Peyer's patch (tissue), 4 donors: ENCODE measurements around the gene OR4E2. TPM values are rescaled to one million over a fixed set of nuclear protein-coding genes. Genes with fewer than 3 reads are reported as not detected.
A peak's percentile ranks its signal among the peaks of the same experiment; 100 is the strongest.
"Not testable (repeated sequence)": the region's sequence is repeated elsewhere in the genome, so short reads cannot be mapped to it uniquely, and the experiment has no call there.

Source experiments
- DNase-seq, 3 donors: peaks; one replicate each; pipeline ENCODE4 v3.0.0-alpha.2; 2017 to 2019
- H3K27ac ChIP-seq, 4 donors: fragments of 200-600 bp; sonication (generic); one replicate each; pipeline ENCODE4 v1.5.1; 2016 to 2019
- H3K27me3 ChIP-seq, 2 donors: fragments of 200-600 bp; sonication (generic); one replicate each; pipeline ENCODE4 v1.5.1; 2019
- H3K36me3 ChIP-seq, 3 donors: fragments of 200-600 bp; sonication (generic); one replicate each; pipeline ENCODE4 v1.5.1; 2016 to 2019
- H3K4me1 ChIP-seq, 4 donors: fragments of 200-600 bp; sonication (generic); one replicate each; pipeline ENCODE4 v1.5.1; 2016 to 2019
- H3K4me3 ChIP-seq, 4 donors: fragments of 200-600 bp; sonication (generic); 1 replicate in 3 of 4; 2 replicates in 1 of 4; pipeline ENCODE4 v1.5.1; 2016 to 2019; ENCODE audit warnings: mild to moderate bottlenecking in 1 of 4
- H3K9me3 ChIP-seq, 4 donors: fragments of 200-600 bp; sonication (generic); one replicate each; pipeline ENCODE4 v1.5.1; 2016 to 2019; ENCODE audit warnings: mild to moderate bottlenecking in 1 of 4
- CTCF ChIP-seq, 6 experiments: fragments of 450-650 bp in 4 of 6; fragments of 200-600 bp in 2 of 6; sonication (generic) in 1 of 6; IDR thresholded peaks; one replicate each; pipeline ENCODE4 v1.5.1; 2017 to 2019; ENCODE audit warnings: antibody characterized with exemption in 6 of 6, mild to moderate bottlenecking in 3 of 6, moderate library complexity in 1 of 6
- POLR2A ChIP-seq, 2 donors: fragments of 450-650 bp; IDR thresholded peaks; one replicate each; pipeline ENCODE4 v1.5.1; 2017; ENCODE audit warnings: antibody characterized with exemption in 2 of 2, mild to moderate bottlenecking in 2 of 2, moderate library complexity in 2 of 2
- total RNA-seq, 4 donors: library from RNA; depleted of rRNA; stranded (reverse); fragments of >200 nt; gene quantifications; one replicate each; pipeline ENCODE4 v1.1.0, GENCODE V29; 2016

Gene OR4E2
- total RNA-seq, 4 donors from 2014 or later, result not detected

GRCh38 chr14:21694425-21694824 lies 40.8 kb downstream of the OR4E2 start:
- DNase-seq, result no peak
- H3K4me1 ChIP-seq, result no peaks in the 10 kb centered on the region
- no peaks in the 10 kb centered on the region for H3K9me3 ChIP-seq
- no peaks in the 10 kb centered on the region for H3K36me3 ChIP-seq
- no peak overlapping the region for H3K4me3 ChIP-seq
- no peaks in the 10 kb centered on the region for H3K27me3 ChIP-seq
- no peak overlapping the region for H3K27ac ChIP-seq
- TF ChIP-seq CTCF (IDR thresholded peaks at IDR 0.05), result no peak
- TF ChIP-seq POLR2A (IDR thresholded peaks at IDR 0.05), result no peak

- H3K36me3 ChIP-seq, H3K9me3 ChIP-seq, H3K27ac ChIP-seq, H3K4me3 ChIP-seq, H3K27me3 ChIP-seq, DNase-seq, H3K4me1 ChIP-seq: not testable (repeated sequence)
These were observed 44.0 kb downstream of the OR4E2 start for GRCh38 chr14:21697662-21698061.

DNA sequence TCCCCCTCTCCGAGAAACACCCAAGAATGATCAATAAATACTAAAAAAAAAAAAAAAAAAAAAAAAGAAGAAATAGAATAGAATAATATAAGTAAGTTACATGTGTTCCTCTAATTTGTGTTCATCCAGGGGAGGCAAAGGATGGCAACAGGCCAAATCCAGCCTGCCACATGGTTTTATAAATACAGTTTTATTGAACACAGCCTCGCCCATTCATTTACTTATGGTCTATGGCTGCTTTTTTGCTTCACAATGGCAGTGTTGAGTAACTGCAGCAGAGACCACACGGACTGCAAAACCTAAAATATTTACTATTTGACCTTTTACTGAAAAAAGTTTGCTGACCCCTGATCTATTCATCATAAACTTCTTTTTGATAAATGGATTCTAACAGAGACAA lies 44.9 kb downstream of the OR4E2 start:
- H3K4me1 ChIP-seq, H3K4me3 ChIP-seq, H3K27me3 ChIP-seq, H3K36me3 ChIP-seq, DNase-seq, H3K27ac ChIP-seq, H3K9me3 ChIP-seq: not testable (repeated sequence)

GRCh38 chr14:21699551-21699950 lies 45.9 kb downstream of the OR4E2 start:
- Histone ChIP-seq H3K27me3 (no peaks in the 10 kb centered on the region), H3K4me1 (no peaks in the 10 kb centered on the region), H3K9me3 (no peaks in the 10 kb centered on the region), H3K27ac (no peak overlapping the region), H3K36me3 (no peaks in the 10 kb centered on the region), H3K4me3 (no peak overlapping the region)
- TF ChIP-seq CTCF (IDR thresholded peaks at IDR 0.05) (no peak), POLR2A (IDR thresholded peaks at IDR 0.05) (no peak)
- DNase-seq, result no peak

DNA sequence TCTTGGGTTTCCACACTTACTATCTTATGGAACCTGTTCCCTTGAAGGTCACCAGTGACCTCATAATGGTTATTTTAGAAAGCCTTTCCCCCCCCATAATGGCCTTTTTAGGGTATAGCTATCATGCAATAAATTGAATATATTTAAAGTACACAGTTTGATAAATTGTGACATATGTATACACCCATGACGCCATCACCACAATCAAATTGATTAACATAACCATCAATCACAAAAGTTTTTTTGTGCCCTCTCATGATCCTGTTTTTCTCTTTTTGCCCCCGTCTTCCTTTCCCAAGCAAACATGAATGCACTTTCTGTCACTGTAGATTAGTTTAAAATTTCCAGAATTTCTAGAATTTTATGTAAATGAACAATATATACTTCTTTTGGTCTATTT lies 48.7 kb downstream of the OR4E2 start:
- no peaks in the 10 kb centered on the region for H3K4me1 ChIP-seq
- no peak for DNase-seq

GRCh38 chr14:21703357-21704326 lies 50.0 kb downstream of the OR4E2 start:
- TF ChIP-seq CTCF (IDR thresholded peaks at IDR 0.05), result no peak
- TF ChIP-seq POLR2A (IDR thresholded peaks at IDR 0.05), result no peak
- no peak for DNase-seq
- H3K27ac ChIP-seq, result peak overlapping the region in 1 of 4 donors; percentile 12

More for the DNA sequence above, 48.7 kb downstream of the OR4E2 start:
- H3K36me3 ChIP-seq, result no peaks in the 10 kb centered on the region
- no peak overlapping the region for H3K4me3 ChIP-seq
- H3K9me3 ChIP-seq, result no peaks in the 10 kb centered on the region
- no peaks in the 10 kb centered on the region for H3K27me3 ChIP-seq
- TF ChIP-seq CTCF (IDR thresholded peaks at IDR 0.05) (no peak), POLR2A (IDR thresholded peaks at IDR 0.05) (no peak)
- H3K27ac ChIP-seq, result no peak overlapping the region

More at GRCh38 chr14:21703357-21704326, 50.0 kb downstream of the OR4E2 start:
- no peaks in the 10 kb centered on the region for H3K36me3 ChIP-seq
- no peaks in the 10 kb centered on the region for H3K4me1 ChIP-seq
- H3K4me3 ChIP-seq, result no peak overlapping the region
- no peaks in the 10 kb centered on the region for H3K27me3 ChIP-seq
- no peaks in the 10 kb centered on the region for H3K9me3 ChIP-seq
